ENCODE data around the gene ELK1.
"Not testable (repeated sequence)": the region's sequence is repeated elsewhere in the genome, so short reads cannot be mapped to it uniquely, and the experiment has no call there.

Gene ELK1

GRCh38 chrX:47610511-47610910 is 39.9 kb downstream of the ELK1 start:
- no peak for FAIRE-seq

GRCh38 chrX:47608130-47608810 is 42.1 kb downstream of the ELK1 start:
- FAIRE-seq, result no peak

GRCh38 chrX:47607091-47607490 is 43.3 kb downstream of the ELK1 start:
- no peak for FAIRE-seq

GRCh38 chrX:47605024-47605423 is 45.3 kb downstream of the ELK1 start:
- no peak for FAIRE-seq

DNA sequence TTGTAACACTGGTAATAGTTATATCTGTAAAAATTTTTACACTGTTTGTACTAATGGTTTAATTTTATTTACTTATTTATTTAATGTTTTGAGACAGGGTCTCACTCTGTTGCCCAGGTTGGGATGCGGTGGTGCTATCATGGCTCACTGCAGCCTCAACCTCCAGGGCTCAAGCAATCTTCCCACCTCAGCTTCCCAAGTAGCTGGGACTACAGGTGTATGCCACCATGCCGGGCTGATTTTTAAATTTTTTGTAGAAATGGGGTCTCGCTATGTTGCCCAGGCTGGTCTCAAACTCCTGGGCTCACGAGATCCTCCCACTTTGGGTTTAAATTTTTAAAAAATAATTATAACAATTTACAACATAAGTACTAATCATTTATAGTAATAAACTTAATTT is 47.2 kb downstream of the ELK1 start:
- FAIRE-seq, result not testable (repeated sequence)

- no peak for FAIRE-seq
These were observed 53.1 kb downstream of the ELK1 start for GRCh38 chrX:47597222-47597621.

GRCh38 chrX:47596256-47596655 is 54.1 kb downstream of the ELK1 start:
- FAIRE-seq, result no peak

DNA sequence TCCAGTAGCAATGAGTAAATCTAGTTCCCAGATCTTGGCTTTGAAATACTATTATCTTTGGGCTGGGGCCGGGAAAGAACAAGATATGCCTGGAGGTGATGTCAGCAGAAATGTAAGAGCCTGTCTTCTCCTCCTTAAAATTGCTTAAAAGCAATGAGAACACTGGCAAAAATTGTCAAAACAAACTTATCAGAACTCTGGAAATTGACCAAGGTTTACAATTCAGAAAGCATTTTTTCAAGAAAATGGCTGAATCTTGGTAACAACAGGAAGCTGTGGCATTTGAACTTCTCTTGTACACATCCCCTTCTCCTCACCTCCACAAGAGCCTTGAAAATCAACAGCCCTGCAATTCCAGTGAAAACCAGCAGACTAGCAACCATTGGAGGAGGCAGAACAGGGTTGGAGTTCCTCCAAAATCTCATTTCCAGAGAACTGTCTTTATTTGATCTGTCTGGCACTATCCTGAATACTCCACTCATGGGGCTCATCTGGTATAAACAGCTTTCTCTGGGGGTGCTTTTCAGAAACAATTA is 54.6 kb downstream of the ELK1 start:
- no peak for FAIRE-seq

DNA sequence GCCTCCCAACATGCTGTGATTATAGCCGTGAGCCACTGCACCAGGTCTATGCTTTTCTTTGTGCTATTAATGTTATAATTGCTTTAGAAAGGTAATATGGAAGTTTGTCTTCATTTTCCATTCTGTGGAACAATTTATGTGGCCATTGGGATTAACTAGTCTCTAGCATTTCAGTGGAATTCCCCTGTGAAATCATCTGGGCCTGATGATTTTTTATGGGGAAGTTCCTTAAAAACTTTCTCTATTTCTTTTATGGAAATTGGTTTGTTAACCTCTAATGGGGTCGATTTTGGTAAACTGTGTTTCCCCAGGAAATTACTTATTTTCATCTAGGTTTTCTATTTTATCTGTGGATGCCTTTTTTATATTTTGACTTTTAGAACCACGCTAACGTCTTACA is 56.8 kb downstream of the ELK1 start:
- FAIRE-seq, result no peak

DNA sequence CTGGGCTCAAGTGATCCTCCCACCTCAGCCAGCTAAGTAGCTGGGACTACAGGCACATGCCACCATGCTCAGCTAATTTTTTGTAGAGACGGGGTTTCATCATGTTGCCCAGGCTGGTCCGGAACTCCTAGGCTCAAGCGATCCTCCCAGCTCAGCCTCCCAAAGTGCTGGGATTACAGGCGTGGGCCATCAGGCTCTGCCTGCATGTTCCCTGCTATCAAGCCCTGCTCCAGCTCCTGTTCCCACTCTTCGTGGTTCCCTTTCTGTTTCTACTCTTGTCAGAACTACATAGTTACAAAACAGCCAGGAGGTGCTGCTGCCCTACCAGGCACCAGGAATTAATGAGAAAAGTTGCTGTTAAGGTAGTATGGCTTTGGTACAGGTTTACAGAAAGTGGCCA is 59.4 kb downstream of the ELK1 start:
- FAIRE-seq, result no peak

DNA sequence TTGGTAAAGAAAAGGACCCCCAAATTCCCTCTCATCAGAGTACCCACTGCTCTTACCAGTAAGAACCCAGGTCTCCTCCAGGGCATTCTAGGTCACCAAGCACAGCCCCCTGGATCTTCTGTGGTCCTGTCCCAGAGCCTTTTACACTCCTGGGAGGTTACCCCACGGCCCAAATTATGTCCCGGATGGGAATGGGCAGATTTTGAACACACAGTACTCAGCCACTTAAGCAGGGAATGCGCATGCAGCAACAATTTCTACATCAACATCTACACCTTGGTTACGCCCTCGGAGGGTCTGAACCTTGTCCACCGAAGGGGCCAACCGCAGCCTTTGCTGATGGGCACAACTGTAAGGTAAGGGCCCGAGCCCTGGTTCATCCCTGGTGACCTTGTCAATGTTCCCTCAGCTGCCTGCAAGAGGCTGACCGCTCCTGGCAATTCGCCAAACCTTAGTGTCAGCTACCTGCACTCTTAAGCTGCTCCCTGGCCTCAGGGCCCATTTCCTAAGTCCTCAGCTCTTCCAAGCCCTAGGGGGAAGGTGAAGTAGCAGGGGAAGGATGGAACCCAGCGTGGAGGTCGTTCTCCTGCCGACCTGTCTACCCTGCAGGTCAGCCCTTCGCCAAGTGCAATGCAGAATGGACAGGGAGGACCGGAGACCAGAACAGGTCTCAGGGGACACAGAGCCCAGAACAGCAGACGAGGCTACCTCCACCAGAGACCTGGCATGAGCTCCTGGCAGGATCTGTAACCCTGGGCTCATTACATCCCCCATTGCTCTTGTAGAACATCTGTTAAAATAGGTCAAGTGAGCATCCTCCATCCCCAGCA is 62.2 kb downstream of the ELK1 start:
- FAIRE-seq, result no peak

GRCh38 chrX:47587091-47587891 is 63.1 kb downstream of the ELK1 start:
- FAIRE-seq, result no peak

- FAIRE-seq, result no peak
These were observed 64.1 kb downstream of the ELK1 start for GRCh38 chrX:47586043-47586787.
